Esophagus muscularis mucosa (tissue), 3 donors: ENCODE measurements around the gene RANBP3.

Experiments
- CTCF ChIP-seq, 3 experiments: fragments of 200-600 bp in 2 of 3; fragments of 450-650 bp in 1 of 3; sonication (generic) in 2 of 3; IDR thresholded peaks; one replicate each; pipeline ENCODE4 v1.5.1; 2017 to 2019; ENCODE audit warnings: antibody characterized with exemption in 3 of 3, mild to moderate bottlenecking in 2 of 3, moderate library complexity in 1 of 3
- POLR2A ChIP-seq: fragments of 450-650 bp; IDR thresholded peaks from one replicate; pipeline ENCODE4 v1.6.1; 2017; ENCODE audit warnings: antibody characterized with exemption, moderate library complexity, mild to moderate bottlenecking, low read depth
- POLR2AphosphoS5 ChIP-seq, 2 donors: sonication (generic); formaldehyde crosslinking; IDR thresholded peaks; one replicate each; pipeline ENCODE4 v1.6.1; 2017; ENCODE audit warnings: antibody characterized with exemption in 2 of 2

DNA sequence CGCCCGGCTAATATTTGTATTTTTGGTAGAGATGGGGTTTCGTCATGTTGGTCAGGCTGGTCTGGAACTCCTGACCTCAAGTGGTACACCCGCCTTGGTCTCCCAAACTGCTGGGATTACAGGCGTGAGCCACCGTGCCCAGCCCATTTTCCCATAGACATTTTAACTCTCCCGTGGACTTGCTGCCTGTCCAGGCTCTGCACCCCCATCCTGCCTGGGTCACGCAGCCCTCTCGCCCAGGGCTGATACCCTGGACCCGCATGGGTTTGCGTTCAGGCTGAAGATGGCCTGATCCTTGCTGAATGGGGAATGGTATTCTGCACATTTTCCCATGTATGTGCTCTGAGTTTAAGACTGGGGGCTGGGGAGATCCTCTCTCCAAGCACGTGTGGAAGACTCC, 46.0 kb upstream of the RANBP3 start:
- TF ChIP-seq CTCF (IDR thresholded peaks at IDR 0.05) (no peak), POLR2A (no peak), POLR2AphosphoS5 (IDR thresholded peaks at IDR 0.05) (no peak)
